Panc1 (cell line): ENCODE measurements around the gene COMMD6. TPM values are rescaled to one million over a fixed set of nuclear protein-coding genes. Genes with fewer than 3 reads are reported as not detected.

Experiments
- ATAC-seq: fragments of 200-7000 bp; cut with Tn5 transposase; 2 replicates; pipeline ENCODE4 v1.9.1; 2020; ENCODE audit warnings: mild to moderate bottlenecking, moderate library complexity
- BruUV-seq: library from RNA; stranded (reverse); fragments of 400-500 nt; replicated peaks from 2 replicates; lab custom pipeline; 2021; lab: Mats Ljungman, UMichigan
- CTCF ChIA-PET: fragments of 300-600 bp; sonication (Branson Sonifier 250); formaldehyde crosslinking; loops from one replicate; lab custom pipeline; 2022; ENCODE audit warnings: antibody characterized with exemption; lab: Charles Lee
- POLR2A ChIA-PET: fragments of 300-600 bp; sonication (Branson Sonifier 250); formaldehyde crosslinking; loops from one replicate; lab custom pipeline; 2022; ENCODE audit warnings: antibody characterized with exemption; lab: Charles Lee
- DNase-seq: peaks from one replicate; pipeline ENCODE4 v3.0.0-alpha.2; 2010; ENCODE audit warnings: low read depth, low spot score
- H3K27ac ChIP-seq: 2 replicates; pipeline ENCODE4 v1.5.1; 2011; ENCODE audit warnings: mild to moderate bottlenecking, low read length, inconsistent platforms
- H3K27me3 ChIP-seq: fragments of 200-500 bp; sonication (Bioruptor generic); 2 replicates; pipeline ENCODE4 v1.6.0; 2014; ENCODE audit warnings: low read length, inconsistent platforms; ENCODE audit not compliant: control insufficient read depth, insufficient read depth
- H3K36me3 ChIP-seq: fragments of 200-500 bp; sonication (Bioruptor generic); 2 replicates; pipeline ENCODE4 v1.5.1; 2014; ENCODE audit warnings: inconsistent platforms, mild to moderate bottlenecking, low read length, moderate library complexity; ENCODE audit not compliant: control insufficient read depth, insufficient read depth
- H3K4me1 ChIP-seq: 2 replicates; pipeline ENCODE4 v1.5.1; 2011; ENCODE audit warnings: inconsistent platforms, mild to moderate bottlenecking, low read length, moderate library complexity; ENCODE audit not compliant: control insufficient read depth, insufficient read depth
- H3K4me3 ChIP-seq, 2 experiments: 2 replicates each; pipeline ENCODE4 v1.5.1; 2011 to 2012; ENCODE audit warnings: low read depth in 2 of 2, low read length in 2 of 2, mild to moderate bottlenecking in 2 of 2, inconsistent platforms in 1 of 2, moderate library complexity in 1 of 2
- H3K9me3 ChIP-seq: fragments of 200-500 bp; sonication (Bioruptor generic); 2 replicates; pipeline ENCODE4 v1.5.1; 2014; ENCODE audit warnings: low read depth, mild to moderate bottlenecking, inconsistent platforms, low read length, moderate library complexity; ENCODE audit not compliant: control insufficient read depth, insufficient read depth
- CTCF ChIP-seq: fragments of 450-650 bp; IDR thresholded peaks from 2 replicates; pipeline ENCODE4 v1.5.1; 2017; ENCODE audit warnings: mild to moderate bottlenecking
- POLR2AphosphoS5 ChIP-seq: IDR thresholded peaks from 2 replicates; pipeline ENCODE4 v1.6.1; 2012; ENCODE audit warnings: mild to moderate bottlenecking, low read depth, low read length, moderate library complexity
- REST ChIP-seq, 2 experiments: IDR thresholded peaks; 2 replicates each; pipeline ENCODE4 v1.6.1; 2011 to 2012; ENCODE audit warnings: low read depth in 2 of 2, control low read depth in 1 of 2, low read length in 1 of 2, mild to moderate bottlenecking in 1 of 2, moderate library complexity in 1 of 2; ENCODE audit not compliant: insufficient read depth in 1 of 2
- SIN3A ChIP-seq: IDR thresholded peaks from 2 replicates; pipeline ENCODE4 v1.6.1; 2012; ENCODE audit warnings: low read depth, mild to moderate bottlenecking, low read length, moderate library complexity, borderline replicate concordance; ENCODE audit not compliant: insufficient read depth
- TCF7L2 ChIP-seq: IDR thresholded peaks from 2 replicates; pipeline ENCODE4 v1.6.1; 2011; ENCODE audit warnings: mild to moderate bottlenecking, low read depth, low read length, inconsistent platforms
- in situ Hi-C: cut with HindIII; loops from 2 replicates; pipeline ENCODE4 v1.10.0; 2016; ENCODE audit warnings: low sequenced_read_pairs, low pct_unique_long_range_greater_than_20kb
- intact Hi-C: fragments of 100-400 bp; cut with micrococcal nuclease; formaldehyde crosslinking; loops from one replicate; pipeline ENCODE4 v1.10.0; 2022; ENCODE audit not compliant: unreplicated experiment
- total RNA-seq: library from RNA; stranded (reverse); gene quantifications from one replicate; pipeline ENCODE4 v1.2.1, GENCODE V29; 2021; ENCODE audit not compliant: unreplicated experiment

COMMD6 gene
- total RNA-seq, 1 experiment from 2014 or later, result 97.4 TPM

DNA sequence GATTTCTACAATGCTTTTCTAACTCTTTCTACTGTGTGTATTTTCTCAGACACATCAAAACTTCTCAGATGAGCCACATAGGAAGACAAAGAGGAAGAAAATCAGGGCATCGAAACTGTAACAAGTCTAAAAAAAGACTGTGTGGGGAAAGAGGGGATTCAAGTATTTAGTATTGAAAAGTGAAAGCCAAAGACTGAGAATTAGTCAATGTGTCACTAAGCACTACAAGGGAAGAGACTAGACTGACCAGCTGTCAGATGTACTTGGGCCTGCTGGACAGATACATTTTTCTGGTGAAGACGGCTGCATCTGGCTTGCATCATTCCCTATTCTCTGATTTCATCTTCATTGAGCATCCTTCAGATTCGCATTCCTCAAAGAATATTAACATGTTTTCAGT lies 25.4 kb downstream of the COMMD6 start:
- BruUV-seq, result no TSS peak
- intact Hi-C loops (no loop called here), in situ Hi-C loops (no loop called here)
- CTCF ChIA-PET, result no interaction called here
- ATAC-seq (no peak), DNase-seq (no peak)
- H3K27me3 ChIP-seq, result no peaks in the 10 kb centered on the region
- H3K9me3 ChIP-seq, result no peaks in the 10 kb centered on the region
- POLR2A ChIA-PET, result no interaction called here
- no peaks in the 10 kb centered on the region for H3K36me3 ChIP-seq
- TF ChIP-seq CTCF (no peak), SIN3A (no peak), POLR2AphosphoS5 (no peak)
- H3K4me3 ChIP-seq, result no peak overlapping the region
- H3K4me1 ChIP-seq, result no peaks in the 10 kb centered on the region
- no peak overlapping the region for H3K27ac ChIP-seq

GRCh38 chr13:75511051-75511625 lies 26.5 kb downstream of the COMMD6 start:
- no peaks in the 10 kb centered on the region for H3K27me3 ChIP-seq
- DNase-seq (no peak), ATAC-seq (no peak)
- intact Hi-C loops, result no loop called here
- ChIA-PET POLR2A (no interaction called here), CTCF (no interaction called here)
- no peaks in the 10 kb centered on the region for H3K4me1 ChIP-seq
- no peak overlapping the region for H3K4me3 ChIP-seq
- H3K36me3 ChIP-seq, result no peaks in the 10 kb centered on the region
- no peak for TF ChIP-seq CTCF
- TF ChIP-seq SIN3A, result no peak
- no peak for TF ChIP-seq REST (IDR thresholded peaks at IDR 0.05; ENCODE audit: insufficient read depth in 1 of 2, low read depth in 2 of 2, low read length in 1 of 2)
- TF ChIP-seq POLR2AphosphoS5, result no peak
- no peak for TF ChIP-seq TCF7L2
- in situ Hi-C loops, result no loop called here
- no peaks in the 10 kb centered on the region for H3K9me3 ChIP-seq
- no peak overlapping the region for H3K27ac ChIP-seq
- BruUV-seq, result no TSS peak
